ENCODE results near the gene GRIP2.

GRIP2 gene

DNA sequence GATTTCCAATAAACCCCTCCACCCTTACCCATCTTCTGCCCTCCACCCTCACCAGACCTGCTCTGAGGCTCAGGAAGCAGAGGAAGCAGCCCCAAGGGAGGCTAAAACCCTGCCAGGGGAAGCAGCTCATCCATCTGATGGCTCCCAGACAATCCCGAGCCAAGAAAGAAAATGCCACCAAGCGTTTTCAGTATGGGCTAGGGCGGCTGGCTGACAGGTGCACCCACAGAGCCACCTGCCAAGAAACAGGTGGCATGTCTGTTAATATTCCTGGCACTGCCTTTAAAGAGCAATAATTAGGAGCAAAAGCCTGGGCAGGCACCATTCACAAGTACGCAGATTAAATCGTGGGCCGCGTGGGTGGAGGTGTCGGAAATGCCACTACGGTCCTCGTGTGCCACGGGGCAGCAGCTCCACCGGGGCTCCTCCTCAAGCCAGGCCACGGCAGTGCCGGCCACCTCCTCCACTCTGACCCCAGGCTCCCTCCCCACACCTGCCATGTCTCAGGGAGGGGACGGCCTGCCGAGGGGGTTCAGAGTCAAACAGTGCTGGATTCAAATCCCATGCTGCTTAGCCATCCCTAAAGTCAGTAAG is 23.9 kb upstream of the GRIP2 start:
- Histone ChIP-seq H3F3A (ENCODE audit: insufficient read depth, low read length) (no peaks in the 10 kb centered on the region), H3K4me1 (ENCODE audit: insufficient read depth, low read length, severe bottlenecking) (no peaks in the 10 kb centered on the region), H3K79me2 (ENCODE audit: insufficient read depth, low read length) (no peaks in the 10 kb centered on the region), H3K4me2 (ENCODE audit: low read length) (no peak overlapping the region), H3K9ac (ENCODE audit: low read length) (no peak overlapping the region), H2AFZ (ENCODE audit: low read length) (no peak overlapping the region), H3K4me3 (ENCODE audit: low read depth, low read length, poor library complexity, severe bottlenecking) (no peak overlapping the region), H3K36me3 (ENCODE audit: insufficient read depth, low read length) (no peaks in the 10 kb centered on the region), H3K27me3 (ENCODE audit: insufficient read depth, low read length) (peaks cover 9% of the 10 kb centered on the region), H3K9me3 (ENCODE audit: low read length) (no peaks in the 10 kb centered on the region), H4K20me1 (ENCODE audit: insufficient read depth, low read length) (no peaks in the 10 kb centered on the region), H3K27ac (ENCODE audit: low read depth, low read length, poor library complexity, severe bottlenecking) (no peak overlapping the region), H3K9me2 (ENCODE audit: low read depth, low read length) (no peaks in the 10 kb centered on the region)
- no peak for TF ChIP-seq EZH2 (IDR thresholded peaks at IDR 0.05; ENCODE audit: borderline replicate concordance, low read length)
- TF ChIP-seq, protein P1, sequence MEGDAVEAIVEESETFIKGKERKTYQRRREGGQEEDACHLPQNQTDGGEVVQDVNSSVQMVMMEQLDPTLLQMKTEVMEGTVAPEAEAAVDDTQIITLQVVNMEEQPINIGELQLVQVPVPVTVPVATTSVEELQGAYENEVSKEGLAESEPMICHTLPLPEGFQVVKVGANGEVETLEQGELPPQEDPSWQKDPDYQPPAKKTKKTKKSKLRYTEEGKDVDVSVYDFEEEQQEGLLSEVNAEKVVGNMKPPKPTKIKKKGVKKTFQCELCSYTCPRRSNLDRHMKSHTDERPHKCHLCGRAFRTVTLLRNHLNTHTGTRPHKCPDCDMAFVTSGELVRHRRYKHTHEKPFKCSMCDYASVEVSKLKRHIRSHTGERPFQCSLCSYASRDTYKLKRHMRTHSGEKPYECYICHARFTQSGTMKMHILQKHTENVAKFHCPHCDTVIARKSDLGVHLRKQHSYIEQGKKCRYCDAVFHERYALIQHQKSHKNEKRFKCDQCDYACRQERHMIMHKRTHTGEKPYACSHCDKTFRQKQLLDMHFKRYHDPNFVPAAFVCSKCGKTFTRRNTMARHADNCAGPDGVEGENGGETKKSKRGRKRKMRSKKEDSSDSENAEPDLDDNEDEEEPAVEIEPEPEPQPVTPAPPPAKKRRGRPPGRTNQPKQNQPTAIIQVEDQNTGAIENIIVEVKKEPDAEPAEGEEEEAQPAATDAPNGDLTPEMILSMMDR (IDR thresholded peaks at IDR 0.05; ENCODE audit: low read length), result no peak

DNA sequence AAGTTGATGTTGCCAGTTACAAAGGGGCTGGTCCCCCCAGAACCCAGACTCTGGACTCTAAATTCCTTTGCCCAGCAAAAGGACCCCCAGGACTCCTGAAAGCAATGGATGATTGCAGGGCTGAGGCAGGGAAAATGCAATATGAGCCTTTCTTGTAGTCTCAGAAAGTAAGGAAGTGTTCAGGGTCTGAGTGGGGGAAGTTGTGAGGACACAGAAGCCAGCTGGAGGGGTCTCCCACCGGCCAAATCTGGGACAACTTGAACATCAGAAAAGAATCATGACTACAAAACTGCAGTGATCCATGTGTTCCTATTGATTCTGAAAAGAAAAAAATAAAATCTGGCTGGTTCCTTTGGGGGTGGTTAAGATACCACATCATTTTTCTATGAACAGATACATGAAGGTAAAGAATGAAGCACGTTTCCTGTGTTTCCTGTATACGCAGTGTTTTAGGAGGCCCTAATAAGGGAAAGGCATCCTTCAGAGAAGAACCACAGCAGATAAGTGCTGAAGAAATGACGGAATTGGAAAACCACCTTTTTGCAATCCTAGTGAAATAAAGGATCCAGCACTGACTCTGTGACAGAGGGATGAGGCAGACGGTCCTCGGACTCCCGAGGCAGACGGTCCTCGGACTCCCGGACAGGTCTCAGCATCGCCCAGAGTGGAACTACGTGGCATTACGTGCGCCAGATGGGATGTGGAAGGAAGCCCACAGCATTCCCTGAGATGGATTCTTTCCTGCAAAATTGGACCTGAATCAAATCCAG is 22.2 kb upstream of the GRIP2 start:
- Histone ChIP-seq H3F3A (ENCODE audit: insufficient read depth, low read length) (no peaks in the 10 kb centered on the region), H3K4me2 (ENCODE audit: low read length) (no peak overlapping the region), H3K9ac (ENCODE audit: low read length) (no peak overlapping the region), H2AFZ (ENCODE audit: low read length) (no peak overlapping the region), H3K36me3 (ENCODE audit: insufficient read depth, low read length) (no peaks in the 10 kb centered on the region), H4K20me1 (ENCODE audit: insufficient read depth, low read length) (no peaks in the 10 kb centered on the region), H3K79me2 (ENCODE audit: insufficient read depth, low read length) (no peaks in the 10 kb centered on the region), H3K9me2 (ENCODE audit: low read depth, low read length) (no peaks in the 10 kb centered on the region), H3K4me1 (ENCODE audit: insufficient read depth, low read length, severe bottlenecking) (no peaks in the 10 kb centered on the region), H3K9me3 (ENCODE audit: low read length) (no peaks in the 10 kb centered on the region), H3K4me3 (ENCODE audit: low read depth, low read length, poor library complexity, severe bottlenecking) (no peak overlapping the region), H3K27me3 (ENCODE audit: insufficient read depth, low read length) (peaks cover 9% of the 10 kb centered on the region), H3K27ac (ENCODE audit: low read depth, low read length, poor library complexity, severe bottlenecking) (no peak overlapping the region)
- no peak for TF ChIP-seq EZH2 (IDR thresholded peaks at IDR 0.05; ENCODE audit: borderline replicate concordance, low read length)

DNA sequence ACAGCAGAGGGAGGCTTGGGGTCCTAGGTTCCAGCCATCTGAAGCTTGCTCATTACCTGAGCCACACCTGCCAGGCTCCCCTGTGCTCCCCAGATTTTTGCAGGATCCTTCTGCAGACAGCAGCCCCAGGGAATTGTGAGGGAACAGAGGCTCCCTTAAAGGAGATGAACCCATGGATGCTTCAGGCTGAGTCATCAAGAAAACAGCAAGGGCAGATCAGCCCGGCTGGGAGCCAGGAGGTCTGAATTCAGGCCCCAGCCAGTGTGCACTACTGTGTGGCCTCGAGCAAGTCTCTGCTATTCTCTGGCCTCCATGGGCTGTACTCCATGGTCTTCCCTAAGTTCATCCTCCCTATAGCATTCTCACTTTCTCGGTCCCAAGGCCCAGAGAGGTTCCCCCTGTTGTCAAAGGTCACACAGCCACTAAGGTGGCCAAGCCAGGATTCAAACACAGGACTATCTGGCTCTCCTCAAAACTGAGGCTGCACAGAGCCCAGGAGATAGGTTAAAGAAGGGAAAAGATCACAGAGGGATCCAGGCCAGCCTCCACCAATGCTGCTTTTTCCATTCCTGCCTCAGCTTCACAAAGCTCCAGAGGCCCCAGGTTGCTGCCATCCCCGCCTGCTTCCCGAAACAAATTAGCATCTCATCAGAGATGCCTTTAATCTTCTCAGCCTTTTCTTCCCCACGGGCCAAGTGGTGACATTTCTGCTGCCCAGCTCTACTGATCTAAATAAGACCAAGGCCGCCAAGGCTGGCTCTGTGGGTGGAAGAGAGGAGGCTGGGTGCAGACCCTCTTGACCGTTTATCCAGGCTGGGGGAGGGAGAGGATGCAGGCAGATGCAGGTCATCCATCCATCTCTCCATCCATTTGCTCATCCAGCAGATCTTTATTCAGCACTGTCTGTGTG is 21.2 kb upstream of the GRIP2 start:
- Histone ChIP-seq H2AFZ (ENCODE audit: low read length) (no peak overlapping the region), H3K79me2 (ENCODE audit: insufficient read depth, low read length) (no peaks in the 10 kb centered on the region), H3K9me2 (ENCODE audit: low read depth, low read length) (no peaks in the 10 kb centered on the region), H3K9ac (ENCODE audit: low read length) (no peak overlapping the region), H3K4me3 (ENCODE audit: low read depth, low read length, poor library complexity, severe bottlenecking) (no peak overlapping the region), H3K9me3 (ENCODE audit: low read length) (no peaks in the 10 kb centered on the region), H3K4me1 (ENCODE audit: insufficient read depth, low read length, severe bottlenecking) (no peaks in the 10 kb centered on the region), H4K20me1 (ENCODE audit: insufficient read depth, low read length) (no peaks in the 10 kb centered on the region), H3K27ac (ENCODE audit: low read depth, low read length, poor library complexity, severe bottlenecking) (no peak overlapping the region), H3F3A (ENCODE audit: insufficient read depth, low read length) (no peaks in the 10 kb centered on the region), H3K27me3 (ENCODE audit: insufficient read depth, low read length) (peaks cover 9% of the 10 kb centered on the region), H3K4me2 (ENCODE audit: low read length) (no peak overlapping the region), H3K36me3 (ENCODE audit: insufficient read depth, low read length) (no peaks in the 10 kb centered on the region)
- no peak for TF ChIP-seq EZH2 (IDR thresholded peaks at IDR 0.05; ENCODE audit: borderline replicate concordance, low read length)
- TF ChIP-seq, protein P1 (IDR thresholded peaks at IDR 0.05; ENCODE audit: low read length), result no peak

All from OCI-LY1 (cell line).